KOPT-K1 (cell line): ENCODE data around the gene ZXDC.

ENCODE experiments used
- H3K27ac ChIP-seq: fragments of 200-600 bp; sonication (generic); 2 replicates; pipeline ENCODE4 v1.5.1; 2016; ENCODE audit warnings: antibody characterized with exemption, mild to moderate bottlenecking, low read depth, low read length; ENCODE audit not compliant: poor library complexity, severe bottlenecking
- H3K36me3 ChIP-seq: fragments of 200-600 bp; sonication (generic); 2 replicates; pipeline ENCODE4 v1.5.1; 2017; ENCODE audit warnings: antibody characterized with exemption, mild to moderate bottlenecking, low read length, moderate library complexity; ENCODE audit not compliant: insufficient read depth
- H3K9me3 ChIP-seq: fragments of 200-600 bp; sonication (generic); 2 replicates; pipeline ENCODE4 v1.5.1; 2017; ENCODE audit warnings: antibody characterized with exemption, low read length, mild to moderate bottlenecking; ENCODE audit not compliant: insufficient read depth, poor library complexity, severe bottlenecking

The ZXDC gene

DNA sequence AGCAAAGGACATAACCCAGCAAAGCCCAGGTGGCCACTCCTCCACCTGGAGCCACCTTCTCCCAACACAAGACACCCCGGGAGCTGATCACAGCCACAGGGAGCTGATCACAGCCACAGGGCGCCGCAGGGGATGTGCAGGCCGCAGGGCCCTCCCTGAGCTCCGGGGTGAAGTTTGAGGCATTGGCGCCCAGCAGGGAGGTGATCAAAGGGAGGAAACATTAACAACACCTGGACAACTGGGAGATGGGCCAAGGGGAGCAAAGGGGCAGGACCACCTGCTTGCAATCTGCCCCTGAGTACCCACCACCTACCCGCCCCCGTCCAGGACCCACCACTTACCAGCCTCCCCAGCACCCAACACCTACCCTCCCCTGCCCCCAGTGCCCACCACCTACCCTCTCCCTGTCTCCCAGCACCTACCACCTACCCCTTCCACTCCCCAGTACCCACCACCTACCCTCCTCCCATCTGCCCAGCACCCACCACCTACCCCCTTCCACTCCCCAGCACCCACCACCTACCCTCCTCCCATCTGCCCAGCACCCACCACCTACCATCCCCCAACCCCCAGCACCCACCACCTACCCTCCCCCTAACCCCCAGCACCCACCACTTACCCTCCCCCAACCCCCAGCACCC is 39.5 kb upstream of the ZXDC start:
- H3K9me3 ChIP-seq = no peaks in the 10 kb centered on the region
- H3K36me3 ChIP-seq = no peaks in the 10 kb centered on the region
- H3K27ac ChIP-seq = no peak overlapping the region

DNA sequence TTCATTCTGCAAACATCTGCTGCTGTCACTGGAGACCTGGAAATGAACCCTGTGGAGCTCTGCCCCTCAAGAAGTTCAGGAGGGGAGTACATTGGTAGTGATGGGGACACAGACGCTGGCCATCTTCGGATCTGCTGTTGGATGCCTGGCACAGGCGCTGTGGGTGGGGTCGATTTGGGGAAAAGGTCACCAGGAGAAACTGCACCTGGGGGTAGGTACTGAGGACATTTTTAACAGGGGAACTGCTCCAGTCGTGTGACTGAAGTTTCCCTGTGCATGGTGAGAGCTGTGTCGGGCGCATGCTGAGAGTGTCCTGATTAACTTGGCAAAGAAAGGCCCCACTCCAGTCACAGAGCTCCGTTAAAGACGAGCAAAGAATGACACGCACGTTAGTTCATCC is 38.5 kb upstream of the ZXDC start:
- Histone ChIP-seq H3K36me3 (no peaks in the 10 kb centered on the region), H3K27ac (no peak overlapping the region), H3K9me3 (no peaks in the 10 kb centered on the region)

GRCh38 chr3:126512916-126513650 is 37.4 kb upstream of the ZXDC start:
- no peaks in the 10 kb centered on the region for H3K9me3 ChIP-seq
- H3K27ac ChIP-seq = no peak overlapping the region
- no peaks in the 10 kb centered on the region for H3K36me3 ChIP-seq

DNA sequence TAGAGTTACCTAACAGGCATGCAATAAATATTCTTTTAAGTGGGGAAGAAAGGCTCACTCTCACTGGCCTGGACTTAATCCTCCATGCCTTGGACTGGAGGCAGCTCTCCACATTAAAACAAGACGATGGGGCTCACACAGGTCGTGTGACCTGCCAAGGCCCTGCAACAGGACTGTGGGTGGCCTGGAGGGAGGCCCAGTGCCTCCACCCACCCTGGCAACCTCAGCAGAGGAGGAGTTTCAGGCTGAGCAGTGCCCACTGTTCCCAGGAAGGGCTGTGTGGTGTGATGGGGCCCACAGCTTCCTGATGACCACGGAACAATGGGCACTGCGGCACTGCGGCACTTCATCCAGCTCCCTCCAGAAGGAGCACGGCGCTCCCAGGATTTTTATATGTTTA is 36.3 kb upstream of the ZXDC start:
- H3K36me3 ChIP-seq = no peaks in the 10 kb centered on the region
- H3K9me3 ChIP-seq = no peaks in the 10 kb centered on the region

GRCh38 chr3:126511291-126511690 is 35.6 kb upstream of the ZXDC start:
- Histone ChIP-seq H3K27ac (no peak overlapping the region), H3K9me3 (no peaks in the 10 kb centered on the region), H3K36me3 (no peaks in the 10 kb centered on the region)

More for the DNA sequence above, 36.3 kb upstream of the ZXDC start:
- H3K27ac ChIP-seq = no peak overlapping the region

- Histone ChIP-seq H3K27ac (no peak overlapping the region), H3K36me3 (no peaks in the 10 kb centered on the region), H3K9me3 (no peaks in the 10 kb centered on the region)
Measured at GRCh38 chr3:126510308-126510910, 34.7 kb upstream of the ZXDC start.

DNA sequence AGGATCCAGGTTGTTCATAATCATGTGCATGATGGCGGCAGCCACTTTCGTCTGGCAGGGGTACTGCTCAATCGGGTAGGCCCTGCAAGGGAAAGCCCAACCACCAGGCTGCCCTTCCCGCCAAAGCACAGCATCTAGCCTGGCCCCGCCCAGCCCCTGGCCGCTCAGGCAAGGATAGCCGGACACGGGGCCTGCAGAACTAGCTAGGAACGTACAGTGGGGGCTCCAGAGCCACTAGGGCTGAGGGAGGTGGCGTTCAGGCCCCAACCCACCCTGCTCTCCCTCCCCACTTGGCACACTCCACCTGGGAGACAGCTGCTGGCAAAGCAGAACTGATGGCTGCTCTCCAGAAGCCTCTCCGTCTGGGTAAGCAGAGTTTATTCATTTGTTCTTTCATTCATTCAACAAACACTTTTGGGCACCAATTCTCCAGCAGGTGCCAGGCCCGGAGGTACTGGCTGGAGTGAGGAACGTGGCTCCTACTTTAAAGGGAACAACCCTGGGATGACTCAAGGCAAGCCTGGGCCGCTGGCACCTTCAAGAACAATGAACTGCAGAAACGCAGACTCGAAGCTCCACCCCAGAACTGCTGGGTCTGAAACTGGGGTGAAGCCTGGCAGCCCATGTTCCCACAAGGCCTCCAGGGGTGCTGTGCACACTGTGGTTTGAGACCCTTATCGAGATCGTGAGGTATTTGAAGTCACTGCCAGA is 34.1 kb upstream of the ZXDC start:
- no peaks in the 10 kb centered on the region for H3K36me3 ChIP-seq
- no peaks in the 10 kb centered on the region for H3K9me3 ChIP-seq
- H3K27ac ChIP-seq = no peak overlapping the region

GRCh38 chr3:126508564-126508964 is 32.9 kb upstream of the ZXDC start:
- no peaks in the 10 kb centered on the region for H3K9me3 ChIP-seq
- no peaks in the 10 kb centered on the region for H3K36me3 ChIP-seq
- no peak overlapping the region for H3K27ac ChIP-seq

GRCh38 chr3:126507886-126508285 is 32.2 kb upstream of the ZXDC start:
- Histone ChIP-seq H3K27ac (no peak overlapping the region), H3K36me3 (no peaks in the 10 kb centered on the region), H3K9me3 (no peaks in the 10 kb centered on the region)

DNA sequence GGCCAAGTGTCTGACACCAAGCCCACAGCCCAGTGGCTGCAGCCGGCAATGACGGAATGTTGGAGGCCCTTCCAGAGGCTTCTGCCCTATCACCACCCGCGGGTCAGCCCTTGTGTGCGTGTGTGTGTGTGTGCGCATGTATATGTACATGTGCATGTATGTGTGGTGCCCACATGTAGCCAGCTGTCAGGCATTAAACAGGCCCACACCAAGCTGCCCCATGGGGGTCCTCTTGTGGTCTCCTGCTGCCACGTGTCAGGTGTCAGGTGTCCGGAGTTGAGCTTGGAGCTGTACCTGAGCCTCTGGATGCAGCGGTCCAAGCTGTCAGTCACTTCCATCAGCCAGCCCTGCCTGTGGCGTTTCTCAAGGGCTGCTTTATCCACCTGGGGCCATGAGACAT is 28.0 kb upstream of the ZXDC start:
- Histone ChIP-seq H3K36me3 (no peaks in the 10 kb centered on the region), H3K27ac (no peak overlapping the region), H3K9me3 (no peaks in the 10 kb centered on the region)

GRCh38 chr3:126502656-126503055 is 27.0 kb upstream of the ZXDC start:
- Histone ChIP-seq H3K9me3 (no peaks in the 10 kb centered on the region), H3K36me3 (no peaks in the 10 kb centered on the region), H3K27ac (no peak overlapping the region)

- Histone ChIP-seq H3K36me3 (no peaks in the 10 kb centered on the region), H3K27ac (no peak overlapping the region), H3K9me3 (no peaks in the 10 kb centered on the region)
Measured at GRCh38 chr3:126501736-126502135, 26.0 kb upstream of the ZXDC start.

- H3K27ac ChIP-seq = no peak overlapping the region
- no peaks in the 10 kb centered on the region for H3K36me3 ChIP-seq
- H3K9me3 ChIP-seq = no peaks in the 10 kb centered on the region
Measured at GRCh38 chr3:126501054-126501453, 25.4 kb upstream of the ZXDC start.

GRCh38 chr3:126500016-126500415 is 24.3 kb upstream of the ZXDC start:
- Histone ChIP-seq H3K27ac (no peak overlapping the region), H3K9me3 (no peaks in the 10 kb centered on the region), H3K36me3 (no peaks in the 10 kb centered on the region)

GRCh38 chr3:126499401-126499800 is 23.7 kb upstream of the ZXDC start:
- no peaks in the 10 kb centered on the region for H3K9me3 ChIP-seq
- H3K36me3 ChIP-seq = no peaks in the 10 kb centered on the region
- peak overlapping the region; percentile 74 for H3K27ac ChIP-seq
